D721Med (cell line): ENCODE data around the gene LSR.

ENCODE experiments used
- DNase-seq: peaks from one replicate; pipeline ENCODE4 v3.0.0; 2011; ENCODE audit warnings: low spot score; ENCODE audit not compliant: insufficient read length
- FAIRE-seq: peaks from 2 replicates; lab custom pipeline; 2011; peaks lifted over from hg19 to GRCh38; lab: Jason Lieb, UNC
- CTCF ChIP-seq: IDR thresholded peaks from 2 replicates; pipeline ENCODE4 v1.5.1; 2012; ENCODE audit warnings: mild to moderate bottlenecking, control low read depth; ENCODE audit not compliant: insufficient read depth; ENCODE audit errors: missing control alignments

LSR gene

GRCh38 chr19:35240327-35240726, 8.5 kb upstream of the LSR start:
- FAIRE-seq, result no peak
- no peak for DNase-seq
- no peak for TF ChIP-seq CTCF

DNA sequence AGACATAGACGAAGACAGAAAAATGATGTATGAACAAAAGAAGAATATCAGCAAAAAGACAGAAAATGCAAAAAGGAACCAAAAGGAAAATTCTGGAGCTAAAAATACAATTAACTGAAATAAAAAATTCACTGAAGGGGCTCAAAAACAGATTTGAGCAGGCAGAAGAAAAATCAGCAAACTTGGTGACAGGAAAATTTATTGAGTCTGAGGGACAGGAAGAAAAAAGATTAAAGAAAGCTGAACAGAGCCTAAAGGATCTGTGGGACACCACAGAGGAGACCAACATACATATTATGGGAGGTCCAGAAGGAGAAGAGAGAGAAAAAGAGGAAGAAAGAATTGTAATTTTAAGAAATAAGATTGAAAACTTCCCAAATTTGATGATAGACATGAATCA, 7.4 kb upstream of the LSR start:
- no peak for DNase-seq
- no peak for FAIRE-seq
- TF ChIP-seq CTCF, result no peak

DNA sequence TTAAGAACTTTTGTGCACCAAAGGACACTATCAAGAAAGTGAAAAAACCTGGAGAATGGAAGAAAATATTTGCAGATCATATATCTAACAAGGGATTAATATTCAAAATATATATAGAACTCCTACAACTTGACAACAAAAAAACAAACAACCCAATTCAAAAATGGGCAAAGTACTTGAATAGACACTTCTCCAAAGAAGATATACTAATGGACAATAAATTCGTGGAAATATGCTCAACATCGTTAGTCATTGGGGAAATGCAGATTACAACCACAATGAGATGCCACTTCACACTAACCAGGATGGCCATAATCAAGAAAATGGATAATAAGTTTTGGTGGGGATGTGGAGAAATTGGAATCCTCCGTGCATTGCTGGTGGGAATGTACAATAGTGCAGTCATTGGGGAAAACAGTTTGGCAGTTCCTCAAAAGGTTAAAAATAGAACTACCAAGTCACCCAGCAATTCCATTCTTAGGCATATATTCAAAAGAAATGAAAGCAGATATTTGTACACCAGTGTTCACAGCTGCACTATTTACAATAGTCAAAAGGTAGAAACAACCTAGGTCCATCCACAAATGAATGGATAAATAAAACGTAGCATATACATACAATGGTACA, 2.2 kb upstream of the LSR start:
- FAIRE-seq (no peak), DNase-seq (no peak)
- no peak for TF ChIP-seq CTCF

DNA sequence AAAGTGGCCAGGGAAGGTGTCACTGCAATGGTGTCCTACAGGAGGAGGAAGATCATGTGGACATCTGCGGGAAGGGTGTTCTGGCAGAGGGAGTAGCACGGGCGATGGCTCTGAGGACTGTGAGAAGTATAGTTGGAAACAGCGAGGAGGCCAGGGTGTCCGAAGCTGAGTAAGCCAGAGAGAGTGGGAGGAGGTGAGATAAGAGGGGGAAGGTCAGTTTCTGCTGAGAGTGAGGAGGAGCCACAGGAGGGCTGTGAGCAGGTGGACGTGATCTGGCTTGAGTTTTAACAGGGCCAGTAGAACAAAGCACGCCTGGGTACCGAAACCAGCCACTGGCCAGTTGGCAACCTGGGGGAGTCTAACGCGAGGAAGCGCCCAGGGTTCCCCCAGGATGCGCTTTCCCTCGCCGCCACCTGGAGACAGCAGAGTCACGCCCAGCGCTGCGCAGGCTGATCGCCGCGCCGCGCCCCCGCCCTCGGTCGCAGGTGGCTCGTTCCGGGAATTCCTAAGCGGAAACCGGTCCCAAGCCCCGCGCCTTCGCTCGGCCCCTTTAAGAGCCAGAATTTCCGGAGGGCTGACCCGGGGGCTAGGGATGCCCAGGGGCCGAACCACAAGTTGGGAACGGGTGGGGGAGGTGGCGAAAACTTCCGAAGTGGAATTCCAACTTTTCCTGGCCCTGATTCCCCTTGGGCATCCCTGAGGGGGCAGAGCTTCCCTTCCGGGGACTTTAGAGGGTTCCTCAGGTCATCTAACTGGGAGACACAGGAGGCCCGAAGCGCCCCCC, 1.1 kb upstream of the LSR start:
- no peak for TF ChIP-seq CTCF
- no peak for FAIRE-seq
- DNase-seq, result no peak

DNA sequence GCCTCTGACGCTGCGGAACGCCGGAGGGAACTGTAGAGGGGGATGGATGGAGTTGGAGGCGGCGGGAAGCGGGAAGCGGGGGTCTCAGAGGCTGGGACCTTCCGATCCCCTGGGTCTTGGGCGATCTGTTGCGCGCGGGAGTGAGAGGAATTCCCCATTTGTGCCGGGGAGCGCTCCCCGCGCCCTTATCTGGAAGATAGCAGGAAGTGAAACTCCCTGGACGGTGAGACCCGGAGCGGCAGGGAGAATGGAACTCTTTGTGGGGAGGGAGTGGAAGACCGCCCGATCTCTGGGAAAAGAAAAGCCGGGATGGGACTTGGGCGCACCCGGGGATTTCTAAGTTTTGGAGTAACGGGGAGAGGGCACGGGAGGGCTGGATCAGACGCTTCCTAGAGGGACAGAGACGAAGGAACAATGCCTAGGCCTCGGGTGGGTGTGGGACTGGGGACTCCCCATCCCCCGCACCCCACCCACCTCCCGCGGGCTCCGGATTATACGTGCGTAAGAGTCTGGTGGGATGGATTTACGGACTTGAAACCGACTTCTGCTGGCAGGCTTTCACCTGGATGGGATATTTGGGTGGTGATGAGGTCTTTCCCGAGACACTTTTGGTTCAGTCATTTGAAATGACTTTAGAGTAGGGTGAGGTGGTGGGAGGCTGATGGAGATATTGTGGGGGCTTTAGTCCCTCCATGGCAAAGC, 495 bp downstream of the LSR start:
- FAIRE-seq, result no peak
- DNase-seq, result no peak
- TF ChIP-seq CTCF, result no peak

GRCh38 chr19:35249848-35250711, 1.3 kb downstream of the LSR start:
- TF ChIP-seq CTCF, result no peak
- no peak for FAIRE-seq

More at GRCh38 chr19:35249848-35250711, 1.3 kb downstream of the LSR start:
- no peak for DNase-seq
